NCI-H2107 (cell line): Measurements from ENCODE around the gene TMEM258.

Experiments used
- DNase-seq: peaks from one replicate; lab custom pipeline; 2025; lab: John Stamatoyannopoulos, UW

TMEM258 gene

GRCh38 chr11:61775606-61776554 lies 16.5 kb downstream of the TMEM258 start:
- no peak for DNase-seq

DNA sequence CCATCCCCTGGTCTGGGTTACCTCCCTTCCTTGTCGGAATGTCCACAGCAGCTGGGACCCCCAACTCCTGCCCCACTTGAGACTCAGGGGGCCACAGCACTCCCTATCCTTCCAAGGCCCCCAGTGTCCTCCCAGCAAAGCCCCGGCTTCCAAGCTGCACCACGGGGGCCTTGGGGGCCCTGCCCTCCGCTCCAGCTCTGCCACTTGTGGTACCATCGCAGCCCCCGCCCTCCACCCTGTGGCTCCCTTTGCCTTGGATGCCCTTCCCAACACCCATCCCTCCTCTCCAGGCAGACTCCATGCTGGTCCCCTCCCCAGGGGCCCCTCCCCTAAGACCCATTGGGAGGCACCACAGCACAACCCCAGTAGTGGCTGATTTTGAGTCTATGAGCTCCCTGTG lies 17.3 kb downstream of the TMEM258 start:
- no peak for DNase-seq

- DNase-seq, result no peak
These were observed 18.0 kb downstream of the TMEM258 start for GRCh38 chr11:61774411-61774810.

DNA sequence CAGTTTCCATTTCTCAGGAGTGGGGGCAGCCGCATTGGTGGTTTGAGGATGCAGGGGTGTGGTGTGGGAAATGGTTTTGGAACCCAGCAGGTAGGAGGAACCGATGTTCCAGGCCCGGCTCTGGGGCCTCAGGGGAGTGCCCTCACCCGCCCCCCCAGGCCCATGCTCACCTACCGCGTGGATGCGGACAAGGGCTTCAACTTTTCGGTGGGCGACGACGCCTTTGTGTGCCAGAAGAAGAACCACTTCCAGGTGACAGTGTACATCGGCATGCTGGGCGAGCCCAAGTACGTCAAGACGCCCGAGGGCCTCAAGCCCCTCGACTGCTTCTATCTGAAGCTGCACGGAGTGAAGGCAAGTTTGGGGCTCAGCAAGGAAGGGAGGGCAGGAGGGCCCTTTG lies 18.6 kb downstream of the TMEM258 start:
- DNase-seq, result no peak

DNA sequence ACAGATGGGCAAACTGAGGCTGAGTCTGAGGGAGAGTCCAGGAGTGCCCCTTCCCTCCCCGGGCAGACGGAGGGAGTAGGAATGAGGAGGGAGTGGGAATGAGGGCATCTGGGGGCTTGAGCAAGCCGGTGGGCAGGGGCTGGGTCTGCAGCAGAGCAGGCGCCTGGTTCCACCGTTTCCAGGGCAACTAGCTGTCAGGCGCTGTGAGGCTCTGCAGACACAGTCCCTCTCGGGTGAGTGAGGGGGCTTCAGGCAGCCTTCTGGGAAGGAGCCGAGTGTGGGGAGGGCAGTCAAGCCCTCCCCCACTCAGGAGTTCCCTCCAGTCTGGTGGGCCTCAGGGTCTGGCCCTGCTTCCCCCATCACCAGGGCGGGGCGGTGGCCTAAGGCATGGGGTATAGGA lies 19.0 kb downstream of the TMEM258 start:
- DNase-seq, result no peak

GRCh38 chr11:61771985-61772455 lies 20.4 kb downstream of the TMEM258 start:
- DNase-seq, result no peak

DNA sequence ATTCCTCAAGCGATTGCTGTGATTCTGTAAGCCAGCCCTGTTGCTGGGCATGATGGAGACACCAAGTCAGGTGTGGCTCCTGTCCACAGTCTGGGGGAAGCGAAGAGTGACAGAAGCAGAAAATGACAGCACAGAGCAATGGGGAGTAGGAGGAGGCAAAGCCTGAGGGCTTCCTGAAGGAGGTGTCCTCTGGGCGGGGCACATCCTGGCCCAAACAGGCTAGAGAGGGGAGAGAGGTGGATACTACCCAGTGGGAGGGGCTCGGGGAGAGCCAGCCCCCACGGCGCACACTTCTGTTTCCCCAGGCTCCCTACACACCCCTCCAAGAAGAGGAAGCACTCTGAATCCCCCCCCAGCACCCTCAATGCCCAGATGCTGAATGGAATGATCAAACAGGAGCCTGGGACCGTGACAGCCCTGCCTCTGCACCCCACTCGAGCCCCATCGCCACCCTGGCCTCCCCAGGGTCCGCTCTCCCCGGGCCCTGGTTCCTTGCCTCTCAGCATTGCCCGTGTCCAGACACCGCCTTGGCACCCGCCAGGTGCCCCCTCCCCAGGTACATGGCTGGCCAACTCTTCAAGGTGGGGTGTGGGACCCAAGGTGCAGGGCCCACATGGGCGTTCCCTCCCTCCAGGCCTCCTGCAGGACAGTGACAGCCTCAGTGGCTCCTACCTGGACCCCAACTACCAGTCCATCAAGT lies 21.1 kb downstream of the TMEM258 start:
- no peak for DNase-seq

DNA sequence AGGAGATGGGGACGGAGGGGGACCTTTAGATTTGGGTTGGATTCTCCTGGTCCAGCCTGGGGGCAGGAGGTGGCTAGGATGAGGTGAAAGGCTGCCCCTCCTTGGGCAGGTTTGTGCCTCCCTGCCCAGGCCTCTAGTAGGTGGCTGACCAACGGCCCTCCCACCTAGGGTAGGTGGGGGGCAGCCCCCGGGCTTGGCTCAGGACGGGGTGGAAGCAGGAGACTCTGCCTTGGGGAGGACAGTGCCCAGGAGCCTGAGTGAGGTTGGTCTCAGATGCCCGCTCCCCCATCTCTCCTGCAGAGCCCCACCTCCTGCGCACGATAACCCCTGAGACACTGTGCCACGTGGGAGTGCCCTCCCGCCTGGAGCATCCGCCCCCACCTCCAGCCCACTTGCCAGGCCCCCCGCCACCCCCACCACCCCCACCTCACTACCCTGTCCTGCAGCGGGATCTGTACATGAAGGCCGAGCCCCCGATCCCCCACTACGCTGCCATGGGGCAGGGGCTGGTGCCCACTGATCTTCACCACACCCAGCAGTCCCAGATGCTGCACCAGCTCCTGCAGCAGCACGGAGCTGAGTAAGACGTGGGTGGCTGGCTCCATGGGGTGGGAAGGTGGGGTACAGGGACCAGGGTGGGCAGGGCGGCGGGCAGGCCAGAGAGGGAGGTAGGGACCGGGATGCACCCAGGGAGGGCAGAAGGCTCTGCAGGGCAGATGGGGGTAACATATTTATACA lies 22.3 kb downstream of the TMEM258 start:
- no peak for DNase-seq

DNA sequence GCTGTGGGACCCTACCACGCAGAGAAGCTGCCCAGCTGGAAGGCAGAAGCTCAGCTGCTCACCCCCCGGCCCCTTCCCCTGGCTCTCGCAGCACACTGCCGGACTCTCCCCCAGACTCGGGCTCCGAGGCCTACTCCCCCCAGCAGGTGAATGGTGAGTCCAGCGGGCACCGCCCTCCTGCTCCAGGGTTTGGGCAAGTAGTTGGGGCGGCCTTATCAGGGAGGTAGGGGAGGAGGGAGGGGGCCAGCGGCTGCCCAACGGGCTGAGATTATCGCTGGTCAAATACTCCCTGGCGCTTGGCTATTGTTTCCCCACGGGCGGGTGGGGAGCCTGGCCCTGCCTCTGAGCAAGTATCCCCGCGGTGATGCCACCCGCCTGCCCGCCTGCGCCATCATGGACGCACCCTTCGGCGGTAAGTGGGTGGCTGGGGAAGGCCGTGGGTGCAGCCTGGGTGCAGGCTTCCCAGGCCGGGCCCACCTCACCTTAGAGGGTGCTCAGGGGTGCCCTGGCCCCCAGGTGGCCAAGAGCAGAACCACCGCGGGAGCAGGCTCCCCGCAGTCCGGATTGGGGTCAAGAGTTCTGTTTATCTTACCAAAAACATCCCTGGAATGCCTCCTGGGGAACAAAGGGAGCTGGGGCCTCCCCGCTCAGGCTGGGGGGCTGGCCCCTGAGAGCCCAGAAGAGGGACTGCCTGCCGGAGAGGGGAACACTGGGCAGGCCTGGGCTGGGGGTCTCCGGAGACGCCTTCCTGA lies 23.1 kb downstream of the TMEM258 start:
- DNase-seq, result no peak

DNA sequence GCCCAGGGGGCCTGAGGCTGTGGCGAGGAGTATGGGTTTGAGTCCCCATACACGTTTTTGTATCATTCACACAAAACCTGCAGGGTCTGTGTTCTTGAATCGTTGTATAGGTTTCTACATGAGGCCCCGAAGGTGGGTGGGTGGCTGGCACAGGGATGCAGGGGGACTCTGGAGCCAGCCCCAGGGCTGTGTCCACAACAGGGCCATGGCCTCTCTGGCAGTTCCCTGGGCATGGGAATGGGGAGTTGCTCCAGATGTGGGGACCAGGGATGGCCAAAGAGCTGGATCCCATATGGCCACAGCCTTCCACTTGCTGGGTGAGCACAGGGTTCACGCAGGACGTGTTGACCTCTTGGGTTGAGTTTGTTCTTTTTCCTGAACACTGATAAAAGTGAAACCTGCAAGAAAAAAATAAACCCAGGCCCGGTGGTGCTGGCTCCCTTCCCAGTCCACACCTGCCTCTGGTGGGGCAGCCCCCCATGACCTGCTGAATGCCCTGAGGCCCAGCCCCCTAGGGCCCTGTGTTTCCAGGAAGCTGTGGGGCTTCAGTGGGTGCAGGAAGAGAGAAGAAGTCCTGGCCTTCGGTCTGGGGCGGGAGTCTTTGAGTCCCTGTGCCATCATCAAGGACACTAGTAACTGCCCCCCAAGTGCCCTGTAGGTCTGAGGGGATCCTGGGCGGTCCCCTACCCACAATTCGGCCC lies 23.9 kb downstream of the TMEM258 start:
- no peak for DNase-seq

DNA sequence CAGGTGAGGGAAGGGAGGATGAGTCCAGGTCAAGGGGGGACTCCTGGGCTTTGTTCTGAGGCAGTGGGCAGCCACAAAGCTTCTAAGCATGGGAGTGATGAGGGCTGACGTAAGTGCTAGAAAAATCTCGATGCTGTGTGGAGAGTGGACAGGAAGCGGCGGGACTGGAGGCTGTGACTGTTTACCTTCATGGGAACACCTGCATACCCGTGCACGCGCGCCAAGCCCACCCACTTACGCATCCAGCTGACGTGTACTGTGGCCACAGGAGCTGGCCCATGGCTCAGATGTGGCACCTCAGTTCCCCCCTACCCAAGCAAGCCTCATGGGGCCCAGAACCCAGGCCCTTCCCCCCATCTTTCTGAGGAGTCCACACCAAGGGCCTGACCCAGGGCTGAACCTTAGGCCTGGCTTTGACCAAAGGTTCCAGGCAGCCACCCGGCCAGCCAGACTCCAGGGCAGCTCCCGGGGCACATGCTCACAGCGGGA lies 26.0 kb downstream of the TMEM258 start:
- DNase-seq, result no peak

- DNase-seq, result no peak
These were observed 26.7 kb downstream of the TMEM258 start for GRCh38 chr11:61765550-61766253.

DNA sequence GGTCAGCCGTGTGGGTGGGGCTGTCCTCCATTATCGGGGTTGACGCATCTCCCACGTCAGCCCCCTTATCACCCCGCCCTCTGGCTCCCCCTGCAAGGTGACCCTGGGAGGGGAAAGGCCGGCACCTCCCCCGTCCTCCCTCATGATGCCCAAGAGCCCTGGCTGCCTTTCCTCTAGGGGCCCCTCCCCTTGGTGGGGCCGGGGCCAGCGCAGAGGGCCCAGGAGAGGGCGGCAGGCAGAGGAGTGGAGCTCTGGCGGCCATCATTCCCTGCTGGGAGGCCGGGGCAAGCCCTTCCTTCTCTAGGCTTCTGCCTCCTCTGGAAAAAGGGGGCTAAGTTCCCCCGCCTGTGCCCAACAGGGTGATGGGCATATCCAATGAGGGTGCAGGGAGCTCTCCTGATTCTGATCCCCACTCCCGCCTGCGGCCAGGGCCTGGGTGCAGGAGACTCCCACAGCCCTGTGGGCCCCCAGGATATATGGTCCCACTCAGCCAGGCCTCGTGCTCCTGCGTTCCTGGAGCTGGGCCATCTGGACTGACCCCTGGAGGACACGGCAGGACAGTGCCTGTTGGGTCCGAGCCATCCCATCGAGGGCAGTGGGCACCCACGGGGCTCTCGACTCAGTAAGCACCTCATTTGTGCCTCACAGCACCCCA lies 27.7 kb downstream of the TMEM258 start:
- no peak for DNase-seq

- DNase-seq, result no peak
These were observed 28.3 kb downstream of the TMEM258 start for GRCh38 chr11:61763930-61764605.

GRCh38 chr11:61762798-61763197 lies 29.6 kb downstream of the TMEM258 start:
- DNase-seq, result no peak

DNA sequence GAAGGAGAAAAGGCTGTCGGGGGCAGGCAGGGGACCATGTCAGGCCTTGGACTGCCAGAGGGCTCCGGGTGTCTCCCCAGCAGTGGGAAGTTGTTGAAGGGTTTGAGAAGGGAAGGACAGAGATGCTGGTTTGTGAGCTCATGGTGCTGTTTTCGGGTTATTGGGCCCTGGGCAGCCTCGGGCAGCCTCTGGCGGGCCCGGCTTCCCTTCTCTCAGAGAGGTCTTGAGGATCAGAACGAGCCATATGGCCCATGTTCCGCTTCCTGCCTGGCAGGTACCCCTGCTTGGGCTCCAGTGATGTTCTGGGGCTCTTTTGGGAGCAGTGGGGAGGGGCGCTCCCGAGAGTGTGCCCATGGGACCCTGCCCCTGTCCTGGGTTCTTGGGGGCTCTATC lies 30.2 kb downstream of the TMEM258 start:
- DNase-seq, result no peak

GRCh38 chr11:61761440-61762222 lies 30.8 kb downstream of the TMEM258 start:
- no peak for DNase-seq

- DNase-seq, result no peak
These were observed 31.5 kb downstream of the TMEM258 start for GRCh38 chr11:61760946-61761345.
